Coronary artery (tissue), 2 donors: ENCODE data around the gene FARP1.

Experiments
- DNase-seq: peaks from one replicate; pipeline ENCODE4 v3.0.0-alpha.2; 2017; ENCODE audit warnings: low spot score
- H3K27ac ChIP-seq, 2 donors: fragments of 200-600 bp; sonication (generic); one replicate each; pipeline ENCODE4 v1.5.1; 2016 to 2019
- H3K4me3 ChIP-seq: fragments of 200-600 bp; sonication (generic); 2 replicates; pipeline ENCODE4 v1.5.1; 2016; ENCODE audit warnings: mild to moderate bottlenecking, moderate library complexity
- TF ChIP-seq, protein P1 (sequence below): fragments of 200-600 bp; sonication (generic); IDR thresholded peaks from one replicate; pipeline ENCODE4 v1.5.1; 2019; ENCODE audit warnings: antibody characterized with exemption

Gene FARP1

DNA sequence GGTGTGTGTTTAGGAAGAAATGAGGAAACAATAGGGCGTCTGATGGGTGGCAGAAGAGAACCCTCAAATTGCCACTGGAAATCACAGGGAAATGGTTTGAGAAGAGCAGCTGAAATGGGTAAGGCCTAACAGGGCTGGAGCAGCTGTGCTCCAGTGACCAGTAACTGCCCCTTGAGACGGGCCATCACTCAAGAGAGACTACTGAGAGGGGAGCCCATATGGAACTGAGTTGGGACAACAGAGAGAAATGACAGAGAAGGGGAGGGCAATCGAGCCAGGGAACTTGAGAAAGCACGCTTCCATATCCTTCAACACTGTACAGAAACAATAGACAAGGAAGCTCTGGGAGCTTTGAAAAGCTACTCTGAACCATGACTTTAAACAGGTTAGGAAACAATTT lies 209.3 kb downstream of the FARP1 start:
- Histone ChIP-seq H3K27ac (no peak overlapping the region), H3K4me3 (no peak overlapping the region)
- no peak for DNase-seq
- TF ChIP-seq, protein P1, sequence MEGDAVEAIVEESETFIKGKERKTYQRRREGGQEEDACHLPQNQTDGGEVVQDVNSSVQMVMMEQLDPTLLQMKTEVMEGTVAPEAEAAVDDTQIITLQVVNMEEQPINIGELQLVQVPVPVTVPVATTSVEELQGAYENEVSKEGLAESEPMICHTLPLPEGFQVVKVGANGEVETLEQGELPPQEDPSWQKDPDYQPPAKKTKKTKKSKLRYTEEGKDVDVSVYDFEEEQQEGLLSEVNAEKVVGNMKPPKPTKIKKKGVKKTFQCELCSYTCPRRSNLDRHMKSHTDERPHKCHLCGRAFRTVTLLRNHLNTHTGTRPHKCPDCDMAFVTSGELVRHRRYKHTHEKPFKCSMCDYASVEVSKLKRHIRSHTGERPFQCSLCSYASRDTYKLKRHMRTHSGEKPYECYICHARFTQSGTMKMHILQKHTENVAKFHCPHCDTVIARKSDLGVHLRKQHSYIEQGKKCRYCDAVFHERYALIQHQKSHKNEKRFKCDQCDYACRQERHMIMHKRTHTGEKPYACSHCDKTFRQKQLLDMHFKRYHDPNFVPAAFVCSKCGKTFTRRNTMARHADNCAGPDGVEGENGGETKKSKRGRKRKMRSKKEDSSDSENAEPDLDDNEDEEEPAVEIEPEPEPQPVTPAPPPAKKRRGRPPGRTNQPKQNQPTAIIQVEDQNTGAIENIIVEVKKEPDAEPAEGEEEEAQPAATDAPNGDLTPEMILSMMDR = no peak

DNA sequence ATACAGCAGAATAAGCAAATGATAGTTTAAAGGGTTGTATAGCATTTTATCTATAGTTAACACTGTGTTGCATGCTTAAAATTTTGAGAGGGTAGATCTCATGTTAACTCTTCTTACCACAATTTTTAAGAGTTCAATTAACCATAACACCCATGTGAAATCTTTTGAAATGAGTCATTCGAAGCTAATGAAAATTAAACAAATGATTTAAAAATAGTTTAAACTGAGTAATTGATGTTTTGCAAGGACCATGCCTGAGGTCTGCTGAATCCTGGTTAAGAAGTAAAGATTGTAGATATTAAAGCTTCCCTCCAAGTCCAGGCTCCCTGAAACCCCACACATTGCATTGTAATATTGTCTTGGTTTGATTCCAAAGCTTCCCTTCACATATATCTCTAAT lies 210.9 kb downstream of the FARP1 start:
- DNase-seq = no peak
- TF ChIP-seq, protein P1 = no peak
- no peak overlapping the region for H3K4me3 ChIP-seq
- H3K27ac ChIP-seq = no peak overlapping the region

DNA sequence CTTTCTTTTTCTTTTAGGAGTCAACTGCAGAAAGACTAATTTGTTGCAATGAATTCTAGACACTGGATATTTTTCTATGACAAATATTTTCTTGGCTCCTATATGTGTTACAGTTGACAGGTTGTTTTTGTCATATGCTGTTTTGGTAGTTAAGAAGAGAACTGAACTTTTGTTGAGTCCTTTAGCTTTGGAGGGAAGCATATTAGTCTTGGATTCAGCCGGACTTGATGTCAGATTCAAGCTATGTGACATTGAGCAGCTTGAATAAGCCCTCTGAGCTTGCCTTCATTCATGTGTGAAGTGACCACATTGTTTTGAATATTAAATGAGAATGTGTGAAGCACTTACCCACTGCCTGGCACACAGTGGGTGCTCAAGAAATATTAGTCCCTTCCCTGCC lies 216.0 kb downstream of the FARP1 start:
- no peak overlapping the region for H3K27ac ChIP-seq
- H3K4me3 ChIP-seq = no peak overlapping the region
- DNase-seq = no peak
- TF ChIP-seq, protein P1 = no peak

DNA sequence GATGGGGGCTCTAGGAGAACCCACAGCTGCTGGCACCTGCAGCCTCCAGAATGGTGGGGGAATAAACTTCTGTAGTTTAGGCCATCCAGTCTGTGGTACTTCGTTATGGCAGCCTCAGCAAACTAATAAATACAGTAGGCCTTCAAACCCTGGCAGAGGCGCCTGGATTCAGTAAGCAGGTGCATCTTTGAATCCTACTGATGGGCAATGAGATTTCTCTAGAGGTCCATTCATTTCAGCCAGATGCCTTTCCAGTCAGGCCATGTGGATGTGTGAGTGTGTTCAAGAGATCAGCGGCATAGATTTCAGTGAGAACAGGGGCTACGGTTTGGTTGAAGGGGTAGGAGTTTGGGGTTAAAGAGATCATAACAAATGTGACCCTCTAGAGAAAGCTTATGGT lies 217.7 kb downstream of the FARP1 start:
- TF ChIP-seq, protein P1 = no peak
- DNase-seq = no peak
- Histone ChIP-seq H3K4me3 (no peak overlapping the region), H3K27ac (no peak overlapping the region)

DNA sequence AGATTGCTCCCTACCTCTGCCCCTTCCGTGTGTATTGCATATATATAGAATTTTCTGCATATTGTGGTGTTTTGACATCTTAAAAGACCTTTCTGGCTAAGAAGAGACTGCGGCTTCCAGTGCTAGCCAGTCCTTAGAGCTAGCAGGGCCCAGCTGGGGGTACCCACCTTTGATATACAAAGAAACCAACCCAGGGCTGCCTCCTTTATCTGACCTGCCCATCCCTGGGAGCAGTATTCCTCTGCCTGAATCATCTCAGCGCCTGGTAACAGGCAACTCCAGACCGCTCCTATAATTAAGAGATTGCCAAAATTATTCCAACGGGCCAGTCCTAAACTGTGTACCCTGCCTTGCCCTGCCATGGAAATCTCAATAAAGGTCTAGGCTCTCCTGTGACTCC lies 220.4 kb downstream of the FARP1 start:
- H3K27ac ChIP-seq = no peak overlapping the region
- TF ChIP-seq, protein P1 = no peak
- no peak for DNase-seq
- H3K4me3 ChIP-seq = no peak overlapping the region

DNA sequence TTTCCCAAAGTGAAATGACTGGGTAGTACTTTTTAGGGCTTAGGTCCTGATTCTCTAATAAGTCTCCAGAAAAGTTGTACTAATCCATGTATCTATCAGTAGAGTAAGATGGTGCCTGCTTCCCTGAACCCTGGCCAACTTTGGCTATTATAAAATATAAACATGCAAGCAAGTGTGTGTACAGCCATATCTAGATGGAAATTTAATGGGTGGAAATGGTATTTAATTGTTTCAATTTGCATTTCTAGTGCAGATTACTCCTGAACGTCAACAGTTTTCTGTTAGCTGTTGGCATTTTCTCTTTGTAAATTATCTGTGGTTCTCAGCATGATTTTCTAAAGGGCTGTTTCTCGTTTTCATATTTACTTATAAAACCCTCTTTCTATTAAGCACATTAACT lies 221.3 kb downstream of the FARP1 start:
- no peak overlapping the region for H3K4me3 ChIP-seq
- DNase-seq = no peak
- TF ChIP-seq, protein P1 = no peak
- no peak overlapping the region for H3K27ac ChIP-seq

DNA sequence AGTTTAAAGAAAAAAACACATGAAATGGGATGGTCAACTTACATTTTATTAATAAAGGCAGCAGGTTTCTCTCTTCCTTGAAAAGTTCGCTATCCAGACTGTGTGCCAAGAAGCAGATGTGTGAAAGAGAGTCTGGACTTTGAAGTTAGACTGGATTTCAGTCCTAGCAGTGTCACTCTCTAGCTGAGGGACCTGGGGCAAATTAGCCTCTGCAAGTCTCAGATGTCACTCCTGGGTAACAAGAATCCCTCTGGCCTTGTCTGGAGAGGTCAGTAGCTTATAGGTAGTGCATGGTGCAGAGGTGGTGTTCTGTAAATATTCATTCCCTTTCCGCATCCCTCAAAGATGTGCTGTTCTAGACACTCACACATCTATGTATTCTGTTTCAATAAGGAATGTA lies 221.8 kb downstream of the FARP1 start:
- TF ChIP-seq, protein P1 = no peak
- no peak for DNase-seq
- H3K4me3 ChIP-seq = no peak overlapping the region
- H3K27ac ChIP-seq = no peak overlapping the region
